WTC11 (cell line): Measurements from ENCODE around the gene SIK2.

Experiments used
- FOXK1 ChIP-seq: sonication (generic); formaldehyde crosslinking; IDR thresholded peaks from 2 replicates; pipeline ENCODE4 v1.8.0; 2022; ENCODE audit warnings: mild to moderate bottlenecking, moderate library complexity, missing genetic modification reagents
- JUN ChIP-seq: sonication (generic); formaldehyde crosslinking; IDR thresholded peaks from 2 replicates; pipeline ENCODE4 v1.8.0; 2023; ENCODE audit warnings: mild to moderate bottlenecking, missing genetic modification reagents
- NR2C2 ChIP-seq: sonication (generic); formaldehyde crosslinking; IDR thresholded peaks from 2 replicates; pipeline ENCODE4 v1.8.0; 2022; ENCODE audit warnings: mild to moderate bottlenecking, missing genetic modification reagents
- ZNF232 ChIP-seq: sonication (generic); formaldehyde crosslinking; IDR thresholded peaks from 2 replicates; pipeline ENCODE4 v1.8.0; 2022; ENCODE audit warnings: mild to moderate bottlenecking, missing genetic modification reagents
- ZNF263 ChIP-seq: sonication (generic); formaldehyde crosslinking; IDR thresholded peaks from 2 replicates; pipeline ENCODE4 v1.8.1; 2022; ENCODE audit warnings: low read depth, mild to moderate bottlenecking, moderate library complexity, missing genetic modification reagents
- ZNF423 ChIP-seq: fragments of 250-450 bp; sonication (Bioruptor Pico); IDR thresholded peaks from 2 replicates; pipeline ENCODE4 v2.1.2; 2022; ENCODE audit warnings: mild to moderate bottlenecking, moderate library complexity
- TF ChIP-seq, protein P1 (sequence below): sonication (generic); formaldehyde crosslinking; IDR thresholded peaks from 2 replicates; pipeline ENCODE4 v1.8.1; 2022; ENCODE audit warnings: low read depth, missing genetic modification reagents, borderline replicate concordance
- TF ChIP-seq, protein P2 (sequence below): fragments of 200-600 bp; IDR thresholded peaks from 2 replicates; pipeline ENCODE4 v1.8.0; 2022; ENCODE audit warnings: antibody characterized with exemption
- TF ChIP-seq, protein P3 (sequence below): fragments of 250-450 bp; sonication (Bioruptor Pico); conservative IDR thresholded peaks from 2 replicates; pipeline ENCODE4 v1.9.0; 2021; ENCODE audit warnings: mild to moderate bottlenecking
- TF ChIP-seq, protein P4 (sequence below): sonication (generic); formaldehyde crosslinking; IDR thresholded peaks from 2 replicates; pipeline ENCODE4 v1.8.1; 2023; ENCODE audit warnings: mild to moderate bottlenecking, moderate library complexity, missing genetic modification reagents
- TF ChIP-seq, protein P5 (sequence below): sonication (generic); formaldehyde crosslinking; IDR thresholded peaks from 2 replicates; pipeline ENCODE4 v1.8.0; 2023; ENCODE audit warnings: mild to moderate bottlenecking, missing genetic modification reagents

DNA sequence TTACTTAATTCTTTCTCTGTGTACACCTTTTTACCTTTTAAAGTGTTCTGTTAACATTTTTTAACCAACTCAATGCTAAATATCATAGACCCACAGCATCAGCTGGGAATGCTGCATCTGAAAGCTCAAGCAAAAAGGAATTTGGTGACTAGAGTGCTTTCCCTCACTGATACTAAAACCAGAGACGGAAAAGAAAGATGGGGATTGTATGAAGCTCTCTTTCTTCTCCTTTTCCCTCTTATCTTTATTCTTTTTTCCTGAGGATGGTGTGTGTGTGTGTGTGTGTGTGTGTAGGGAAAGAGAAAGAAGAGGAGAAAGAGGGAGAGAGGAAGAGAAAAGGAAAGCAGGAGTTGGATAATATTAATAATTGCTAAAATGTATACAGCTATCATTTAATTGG, 4.1 kb upstream of the SIK2 start:
- TF ChIP-seq, protein P1, sequence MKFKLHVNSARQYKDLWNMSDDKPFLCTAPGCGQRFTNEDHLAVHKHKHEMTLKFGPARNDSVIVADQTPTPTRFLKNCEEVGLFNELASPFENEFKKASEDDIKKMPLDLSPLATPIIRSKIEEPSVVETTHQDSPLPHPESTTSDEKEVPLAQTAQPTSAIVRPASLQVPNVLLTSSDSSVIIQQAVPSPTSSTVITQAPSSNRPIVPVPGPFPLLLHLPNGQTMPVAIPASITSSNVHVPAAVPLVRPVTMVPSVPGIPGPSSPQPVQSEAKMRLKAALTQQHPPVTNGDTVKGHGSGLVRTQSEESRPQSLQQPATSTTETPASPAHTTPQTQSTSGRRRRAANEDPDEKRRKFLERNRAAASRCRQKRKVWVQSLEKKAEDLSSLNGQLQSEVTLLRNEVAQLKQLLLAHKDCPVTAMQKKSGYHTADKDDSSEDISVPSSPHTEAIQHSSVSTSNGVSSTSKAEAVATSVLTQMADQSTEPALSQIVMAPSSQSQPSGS (CRISPR knock-in tag) = no peak
- TF ChIP-seq, protein P2, sequence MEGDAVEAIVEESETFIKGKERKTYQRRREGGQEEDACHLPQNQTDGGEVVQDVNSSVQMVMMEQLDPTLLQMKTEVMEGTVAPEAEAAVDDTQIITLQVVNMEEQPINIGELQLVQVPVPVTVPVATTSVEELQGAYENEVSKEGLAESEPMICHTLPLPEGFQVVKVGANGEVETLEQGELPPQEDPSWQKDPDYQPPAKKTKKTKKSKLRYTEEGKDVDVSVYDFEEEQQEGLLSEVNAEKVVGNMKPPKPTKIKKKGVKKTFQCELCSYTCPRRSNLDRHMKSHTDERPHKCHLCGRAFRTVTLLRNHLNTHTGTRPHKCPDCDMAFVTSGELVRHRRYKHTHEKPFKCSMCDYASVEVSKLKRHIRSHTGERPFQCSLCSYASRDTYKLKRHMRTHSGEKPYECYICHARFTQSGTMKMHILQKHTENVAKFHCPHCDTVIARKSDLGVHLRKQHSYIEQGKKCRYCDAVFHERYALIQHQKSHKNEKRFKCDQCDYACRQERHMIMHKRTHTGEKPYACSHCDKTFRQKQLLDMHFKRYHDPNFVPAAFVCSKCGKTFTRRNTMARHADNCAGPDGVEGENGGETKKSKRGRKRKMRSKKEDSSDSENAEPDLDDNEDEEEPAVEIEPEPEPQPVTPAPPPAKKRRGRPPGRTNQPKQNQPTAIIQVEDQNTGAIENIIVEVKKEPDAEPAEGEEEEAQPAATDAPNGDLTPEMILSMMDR = no peak
- TF ChIP-seq NR2C2 (CRISPR knock-in tag) (no peak), ZNF423 (CRISPR knock-in tag) (no peak), FOXK1 (no peak), ZNF263 (CRISPR knock-in tag) (no peak), ZNF232 (CRISPR knock-in tag) (no peak), JUN (CRISPR knock-in tag) (no peak)
- TF ChIP-seq, protein P3, sequence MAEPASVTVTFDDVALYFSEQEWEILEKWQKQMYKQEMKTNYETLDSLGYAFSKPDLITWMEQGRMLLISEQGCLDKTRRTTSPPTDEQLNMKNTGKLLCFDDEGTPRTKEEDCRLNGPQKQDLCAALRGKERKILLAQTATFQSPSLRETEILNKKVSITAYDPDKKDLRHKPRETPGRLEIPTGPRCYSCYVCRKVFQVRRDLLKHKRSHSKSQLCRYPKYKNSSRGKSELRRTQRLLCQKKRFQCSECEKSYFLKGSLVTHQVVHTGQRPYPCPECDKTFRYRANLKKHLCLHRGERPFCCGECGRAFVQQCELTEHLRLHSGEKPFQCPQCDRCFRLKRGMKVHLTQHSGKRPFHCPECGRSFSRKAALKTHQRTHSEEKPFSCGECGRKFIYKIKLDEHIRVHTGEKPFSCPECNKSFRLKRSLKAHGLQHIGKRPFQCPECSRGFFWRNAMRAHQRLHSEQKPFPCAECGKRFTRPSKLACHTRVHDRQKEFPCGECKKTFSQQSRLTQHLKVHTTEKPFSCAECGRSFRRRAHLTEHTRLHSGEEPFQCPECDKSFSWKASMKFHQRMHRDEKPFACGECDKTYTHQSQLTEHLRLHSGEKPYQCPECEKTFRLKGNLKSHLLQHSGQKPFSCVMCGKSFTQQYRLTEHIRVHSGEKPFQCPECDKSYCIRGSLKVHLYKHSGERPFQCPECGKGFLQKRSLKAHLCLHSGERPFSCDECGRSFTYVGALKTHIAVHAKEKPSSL = no peak
- TF ChIP-seq, protein P4, sequence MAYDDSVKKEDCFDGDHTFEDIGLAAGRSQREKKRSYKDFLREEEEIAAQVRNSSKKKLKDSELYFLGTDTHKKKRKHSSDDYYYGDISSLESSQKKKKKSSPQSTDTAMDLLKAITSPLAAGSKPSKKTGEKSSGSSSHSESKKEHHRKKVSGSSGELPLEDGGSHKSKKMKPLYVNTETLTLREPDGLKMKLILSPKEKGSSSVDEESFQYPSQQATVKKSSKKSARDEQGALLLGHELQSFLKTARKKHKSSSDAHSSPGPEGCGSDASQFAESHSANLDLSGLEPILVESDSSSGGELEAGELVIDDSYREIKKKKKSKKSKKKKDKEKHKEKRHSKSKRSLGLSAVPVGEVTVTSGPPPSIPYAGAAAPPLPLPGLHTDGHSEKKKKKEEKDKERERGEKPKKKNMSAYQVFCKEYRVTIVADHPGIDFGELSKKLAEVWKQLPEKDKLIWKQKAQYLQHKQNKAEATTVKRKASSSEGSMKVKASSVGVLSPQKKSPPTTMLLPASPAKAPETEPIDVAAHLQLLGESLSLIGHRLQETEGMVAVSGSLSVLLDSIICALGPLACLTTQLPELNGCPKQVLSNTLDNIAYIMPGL = no peak
- TF ChIP-seq, protein P5, sequence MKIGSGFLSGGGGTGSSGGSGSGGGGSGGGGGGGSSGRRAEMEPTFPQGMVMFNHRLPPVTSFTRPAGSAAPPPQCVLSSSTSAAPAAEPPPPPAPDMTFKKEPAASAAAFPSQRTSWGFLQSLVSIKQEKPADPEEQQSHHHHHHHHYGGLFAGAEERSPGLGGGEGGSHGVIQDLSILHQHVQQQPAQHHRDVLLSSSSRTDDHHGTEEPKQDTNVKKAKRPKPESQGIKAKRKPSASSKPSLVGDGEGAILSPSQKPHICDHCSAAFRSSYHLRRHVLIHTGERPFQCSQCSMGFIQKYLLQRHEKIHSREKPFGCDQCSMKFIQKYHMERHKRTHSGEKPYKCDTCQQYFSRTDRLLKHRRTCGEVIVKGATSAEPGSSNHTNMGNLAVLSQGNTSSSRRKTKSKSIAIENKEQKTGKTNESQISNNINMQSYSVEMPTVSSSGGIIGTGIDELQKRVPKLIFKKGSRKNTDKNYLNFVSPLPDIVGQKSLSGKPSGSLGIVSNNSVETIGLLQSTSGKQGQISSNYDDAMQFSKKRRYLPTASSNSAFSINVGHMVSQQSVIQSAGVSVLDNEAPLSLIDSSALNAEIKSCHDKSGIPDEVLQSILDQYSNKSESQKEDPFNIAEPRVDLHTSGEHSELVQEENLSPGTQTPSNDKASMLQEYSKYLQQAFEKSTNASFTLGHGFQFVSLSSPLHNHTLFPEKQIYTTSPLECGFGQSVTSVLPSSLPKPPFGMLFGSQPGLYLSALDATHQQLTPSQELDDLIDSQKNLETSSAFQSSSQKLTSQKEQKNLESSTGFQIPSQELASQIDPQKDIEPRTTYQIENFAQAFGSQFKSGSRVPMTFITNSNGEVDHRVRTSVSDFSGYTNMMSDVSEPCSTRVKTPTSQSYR (CRISPR knock-in tag) = no peak
